Kidney (tissue), 14 donors: ENCODE measurements around the gene BLOC1S3. TPM values are rescaled to one million over a fixed set of nuclear protein-coding genes. Genes with fewer than 3 reads are reported as not detected.

Source experiments
- DNase-seq, 5 donors: peaks; one replicate each; pipeline ENCODE4 v3.0.0-alpha.2; 2013 to 2020
- FAIRE-seq: peaks from 2 replicates; lab custom pipeline; 2012; peaks lifted over from hg19 to GRCh38; lab: Jason Lieb, UNC
- H3K27ac ChIP-seq, 2 donors: one replicate each; pipeline ENCODE4 v1.7.0; 2013; ENCODE audit warnings: low read depth in 2 of 2, low read length in 2 of 2, inconsistent platforms in 1 of 2
- H3K27me3 ChIP-seq: one replicate; pipeline ENCODE4 v1.7.1; 2013; ENCODE audit warnings: low read length, inconsistent platforms; ENCODE audit not compliant: control insufficient read depth, insufficient read depth
- H3K36me3 ChIP-seq, 3 donors: one replicate each; pipeline versions ENCODE4 v1.7.0 to v1.7.1; 2013; ENCODE audit warnings: low read length in 3 of 3, control low read depth in 1 of 3, inconsistent platforms in 1 of 3; ENCODE audit not compliant: insufficient read depth in 3 of 3, control insufficient read depth in 2 of 3
- H3K4me1 ChIP-seq, 3 donors: one replicate each; pipeline versions ENCODE4 v1.7.0 to v1.7.1; 2013; ENCODE audit warnings: low read length in 3 of 3, inconsistent platforms in 1 of 3, low read depth in 1 of 3; ENCODE audit not compliant: control insufficient read depth in 2 of 3, insufficient read depth in 2 of 3
- H3K4me3 ChIP-seq, 3 donors: one replicate each; pipeline versions ENCODE4 v1.7.0 to v1.8.1; 2013; ENCODE audit warnings: low read length in 3 of 3, control low read depth in 1 of 3, inconsistent platforms in 1 of 3
- H3K9ac ChIP-seq, 3 donors: one replicate each; pipeline versions ENCODE4 v1.7.0 to v1.7.1; 2013; ENCODE audit warnings: low read length in 3 of 3, control low read depth in 1 of 3, inconsistent platforms in 1 of 3
- H3K9me3 ChIP-seq, 3 donors: one replicate each; pipeline versions ENCODE4 v1.7.0 to v1.7.1; 2013; ENCODE audit warnings: low read length in 3 of 3, control low read depth in 1 of 3, inconsistent platforms in 1 of 3; ENCODE audit not compliant: control insufficient read depth in 2 of 3, insufficient read depth in 1 of 3
- CTCF ChIP-seq: IDR thresholded peaks from 3 replicates; pipeline ENCODE4 v1.5.1; 2012; ENCODE audit warnings: mild to moderate bottlenecking, moderate library complexity, borderline replicate concordance; ENCODE audit not compliant: insufficient read depth; ENCODE audit errors: extremely low read depth
- intact Hi-C: fragments of 100-400 bp; cut with DNase I; formaldehyde crosslinking; loops from one replicate; pipeline ENCODE4 v1.11.1; 2022
- polyA plus RNA-seq: library from polyadenylated mRNA; stranded (reverse); fragments of 350-450 nt; fragmentation: Illumina TruSeq; extraction: RNeasy Lipid Tissue Mini Kit (QIAGEN cat#74804); gene quantifications from one replicate; pipeline ENCODE4 v1.2.3, GENCODE V29; 2014; ENCODE audit warnings: low read depth, low replicate concordance; ENCODE audit not compliant: insufficient read depth
- total RNA-seq: library from RNA; stranded (reverse); fragmentation: NEBNext Ultra II Directional; extraction: Animal tissue kit (Norgen Biotek cat#: 25700); gene quantifications from one replicate; pipeline ENCODE4 v1.2.1, GENCODE V29; 2021
- donor health status: control.
- donor health status: control.
- donor health status: control.
- donor health status: control.
- donor health status: control.
- donor health status: DM: yes; HTN: yes; CAD: no.
- donor health status: Normal renal cell carcinoma (clear cell type).

The BLOC1S3 gene
- total and polyA plus RNA-seq, 2 donors from 2014 or later = 5.2 to 13.2 TPM

GRCh38 chr19:45139286-45140143, 39.1 kb upstream of the BLOC1S3 start:
- Histone ChIP-seq H3K4me1 (no peaks in the 10 kb centered on the region), H3K9me3 (no peaks in the 10 kb centered on the region), H3K4me3 (no peak overlapping the region), H3K27me3 (no peaks in the 10 kb centered on the region), H3K27ac (no peak overlapping the region), H3K9ac (no peak overlapping the region), H3K36me3 (peaks cover 0 to 2% (median 0%) of the 10 kb centered on the region in 3 donors)
- TF ChIP-seq CTCF = no peak
- DNase-seq = peak in 1 of 5 donors; percentile 65
- intact Hi-C loops = no loop called here
- FAIRE-seq = no peak

GRCh38 chr19:45140144-45140503, 38.5 kb upstream of the BLOC1S3 start:
- no peaks in the 10 kb centered on the region for H3K9me3 ChIP-seq
- H3K27me3 ChIP-seq = no peaks in the 10 kb centered on the region
- intact Hi-C loops = no loop called here
- H3K36me3 ChIP-seq = peaks cover 0 to 2% (median 0%) of the 10 kb centered on the region in 3 donors
- H3K4me3 ChIP-seq = no peak overlapping the region
- no peaks in the 10 kb centered on the region for H3K4me1 ChIP-seq
- no peak overlapping the region for H3K9ac ChIP-seq
- no peak for FAIRE-seq
- no peak for DNase-seq
- H3K27ac ChIP-seq = no peak overlapping the region
- TF ChIP-seq CTCF = no peak

GRCh38 chr19:45140533-45140932, 38.1 kb upstream of the BLOC1S3 start:
- DNase-seq (no peak), FAIRE-seq (no peak)
- no peaks in the 10 kb centered on the region for H3K4me1 ChIP-seq
- no peak for TF ChIP-seq CTCF
- intact Hi-C loops = no loop called here
- no peak overlapping the region for H3K9ac ChIP-seq
- no peaks in the 10 kb centered on the region for H3K9me3 ChIP-seq
- no peaks in the 10 kb centered on the region for H3K27me3 ChIP-seq
- no peak overlapping the region for H3K27ac ChIP-seq
- peaks cover 0 to 2% (median 0%) of the 10 kb centered on the region in 3 donors for H3K36me3 ChIP-seq
- no peak overlapping the region for H3K4me3 ChIP-seq
